ENCODE data around the gene AP1M2.

The AP1M2 gene

DNA sequence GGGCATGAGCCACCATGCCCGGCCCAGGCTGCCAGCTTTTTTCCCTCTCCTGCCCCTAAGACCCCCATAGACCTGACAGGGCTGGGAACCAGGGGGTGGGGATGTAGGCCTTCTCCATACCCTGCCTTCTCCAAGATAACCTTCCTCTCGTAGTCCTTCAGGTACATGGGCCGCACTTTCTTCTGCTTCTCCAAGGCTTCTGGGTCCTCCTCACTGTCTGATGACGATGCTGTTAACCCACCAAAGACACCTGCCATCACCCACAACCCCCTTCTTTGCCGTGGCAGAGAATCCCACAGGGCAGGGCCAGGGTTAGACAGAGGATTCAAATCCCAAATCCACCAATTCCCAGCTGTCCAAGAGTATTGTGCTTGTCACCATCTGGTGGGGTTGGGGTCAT is 24.5 kb downstream of the AP1M2 start:
- POLR2A ChIA-PET: no interaction called here
- no peak for DNase-seq (ENCODE audit: low read depth, low spot score)
- H3K4me3 ChIP-seq (ENCODE audit: low read depth, low read length): no peak overlapping the region
- CTCF ChIA-PET: interaction anchor here (1.5 to 3.8 kb wide), 3 partner anchors 10 to 14 kb away, joined by 4 to 14 read pairs (median 5); no protein-coding TSS in a partner anchor
- TF ChIP-seq, protein P1, sequence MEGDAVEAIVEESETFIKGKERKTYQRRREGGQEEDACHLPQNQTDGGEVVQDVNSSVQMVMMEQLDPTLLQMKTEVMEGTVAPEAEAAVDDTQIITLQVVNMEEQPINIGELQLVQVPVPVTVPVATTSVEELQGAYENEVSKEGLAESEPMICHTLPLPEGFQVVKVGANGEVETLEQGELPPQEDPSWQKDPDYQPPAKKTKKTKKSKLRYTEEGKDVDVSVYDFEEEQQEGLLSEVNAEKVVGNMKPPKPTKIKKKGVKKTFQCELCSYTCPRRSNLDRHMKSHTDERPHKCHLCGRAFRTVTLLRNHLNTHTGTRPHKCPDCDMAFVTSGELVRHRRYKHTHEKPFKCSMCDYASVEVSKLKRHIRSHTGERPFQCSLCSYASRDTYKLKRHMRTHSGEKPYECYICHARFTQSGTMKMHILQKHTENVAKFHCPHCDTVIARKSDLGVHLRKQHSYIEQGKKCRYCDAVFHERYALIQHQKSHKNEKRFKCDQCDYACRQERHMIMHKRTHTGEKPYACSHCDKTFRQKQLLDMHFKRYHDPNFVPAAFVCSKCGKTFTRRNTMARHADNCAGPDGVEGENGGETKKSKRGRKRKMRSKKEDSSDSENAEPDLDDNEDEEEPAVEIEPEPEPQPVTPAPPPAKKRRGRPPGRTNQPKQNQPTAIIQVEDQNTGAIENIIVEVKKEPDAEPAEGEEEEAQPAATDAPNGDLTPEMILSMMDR (IDR thresholded peaks at IDR 0.05; ENCODE audit: insufficient read depth, low read length, missing control alignments): no peak

DNA sequence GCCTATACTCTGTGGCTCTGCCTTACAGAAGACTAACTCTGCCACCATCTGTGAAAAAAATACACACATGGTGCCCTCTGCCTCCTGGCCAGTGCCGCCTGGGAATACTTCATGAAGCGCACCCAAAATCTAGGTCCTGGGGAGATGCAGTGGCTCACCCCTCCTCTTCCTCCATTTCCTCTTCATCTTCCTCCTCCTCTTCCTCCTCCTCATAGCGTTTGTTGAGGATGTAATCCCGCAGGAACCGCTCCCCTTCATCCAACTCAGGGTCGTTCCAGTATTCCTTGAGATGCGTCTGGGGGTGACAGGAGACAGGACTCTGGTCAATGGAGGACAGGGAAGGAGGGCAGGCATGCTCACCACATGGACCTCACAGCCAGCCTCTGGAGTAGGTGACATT is 27.0 kb downstream of the AP1M2 start:
- ChIA-PET CTCF (interaction anchor here (1.3 to 3.8 kb wide), 3 partner anchors 9 to 144 kb away, joined by 3 to 14 read pairs (median 4); no protein-coding TSS in a partner anchor), POLR2A (no interaction called here)
- no peak for DNase-seq (ENCODE audit: low read depth, low spot score)
- no peak overlapping the region for H3K4me3 ChIP-seq (ENCODE audit: low read depth, low read length)
- TF ChIP-seq, protein P1 (IDR thresholded peaks at IDR 0.05; ENCODE audit: insufficient read depth, low read length, missing control alignments): no peak

DNA sequence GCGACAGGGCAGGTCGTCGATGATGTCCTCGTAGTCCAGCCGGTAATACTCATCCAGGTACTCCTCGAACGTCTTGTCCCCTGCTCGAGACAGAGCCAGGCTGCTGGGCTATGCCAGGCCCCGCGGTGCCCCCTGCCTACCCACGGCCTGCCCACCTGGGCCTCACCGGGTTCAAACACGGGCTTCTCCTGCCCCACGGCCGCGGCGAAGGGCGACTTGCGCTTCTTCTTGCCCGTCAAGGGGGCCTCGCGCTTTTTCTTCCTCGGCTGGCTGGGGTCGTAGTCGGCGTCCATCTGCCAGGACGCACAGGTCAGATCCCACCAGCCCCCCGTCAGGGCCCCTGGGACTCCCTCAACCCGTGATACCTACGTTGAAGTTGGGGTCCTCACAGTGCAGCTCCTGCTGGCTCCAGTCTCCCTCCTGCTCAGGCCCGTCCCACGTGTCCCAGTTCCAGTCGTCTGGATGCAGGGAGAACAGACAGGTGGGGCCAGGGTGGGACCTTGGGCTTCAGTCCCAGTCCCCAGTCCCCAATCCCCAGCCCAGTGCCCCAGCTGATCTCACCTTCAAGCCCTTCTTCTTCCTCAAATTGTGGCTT is 29.4 kb downstream of the AP1M2 start:
- POLR2A ChIA-PET: interaction anchor here (0.7 kb wide), 1 partner anchor 32 kb away, joined by 3 read pairs; no protein-coding TSS in a partner anchor
- no peak overlapping the region for H3K4me3 ChIP-seq (ENCODE audit: low read depth, low read length)
- DNase-seq (ENCODE audit: low read depth, low spot score): no peak
- TF ChIP-seq, protein P1 (IDR thresholded peaks at IDR 0.05; ENCODE audit: insufficient read depth, low read length, missing control alignments): no peak
- CTCF ChIA-PET: interaction anchor here (0.6 kb wide), 1 partner anchor 160 kb away, joined by 3 read pairs; no protein-coding TSS in a partner anchor

DNA sequence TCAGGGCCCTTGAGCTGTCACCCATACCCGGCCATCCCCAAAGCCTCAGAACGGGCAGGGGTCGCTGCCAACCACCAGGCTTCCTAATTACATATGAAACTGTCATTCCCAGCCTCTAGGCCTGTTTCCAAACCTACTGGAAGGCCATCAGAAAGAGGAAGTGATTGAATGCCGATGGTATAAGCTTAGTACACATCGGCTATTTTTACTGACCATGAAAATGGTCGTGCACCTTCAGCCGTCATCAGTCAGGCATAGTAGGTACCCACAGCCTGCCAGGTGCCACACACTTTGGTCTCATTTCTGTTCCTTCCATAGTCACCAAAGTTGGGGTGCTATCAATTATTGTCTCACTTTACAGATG is 31.5 kb downstream of the AP1M2 start:
- no peak for DNase-seq (ENCODE audit: low read depth, low spot score)
- H3K4me3 ChIP-seq (ENCODE audit: low read depth, low read length): no peak overlapping the region
- TF ChIP-seq, protein P1 (IDR thresholded peaks at IDR 0.05; ENCODE audit: insufficient read depth, low read length, missing control alignments): no peak
- ChIA-PET CTCF (interaction anchor here (0.9 to 1.5 kb wide), 6 partner anchors 10 to 89 kb away, joined by 3 to 6 read pairs (median 3); partner anchors contain the start of gene KRI1), POLR2A (no interaction called here)

DNA sequence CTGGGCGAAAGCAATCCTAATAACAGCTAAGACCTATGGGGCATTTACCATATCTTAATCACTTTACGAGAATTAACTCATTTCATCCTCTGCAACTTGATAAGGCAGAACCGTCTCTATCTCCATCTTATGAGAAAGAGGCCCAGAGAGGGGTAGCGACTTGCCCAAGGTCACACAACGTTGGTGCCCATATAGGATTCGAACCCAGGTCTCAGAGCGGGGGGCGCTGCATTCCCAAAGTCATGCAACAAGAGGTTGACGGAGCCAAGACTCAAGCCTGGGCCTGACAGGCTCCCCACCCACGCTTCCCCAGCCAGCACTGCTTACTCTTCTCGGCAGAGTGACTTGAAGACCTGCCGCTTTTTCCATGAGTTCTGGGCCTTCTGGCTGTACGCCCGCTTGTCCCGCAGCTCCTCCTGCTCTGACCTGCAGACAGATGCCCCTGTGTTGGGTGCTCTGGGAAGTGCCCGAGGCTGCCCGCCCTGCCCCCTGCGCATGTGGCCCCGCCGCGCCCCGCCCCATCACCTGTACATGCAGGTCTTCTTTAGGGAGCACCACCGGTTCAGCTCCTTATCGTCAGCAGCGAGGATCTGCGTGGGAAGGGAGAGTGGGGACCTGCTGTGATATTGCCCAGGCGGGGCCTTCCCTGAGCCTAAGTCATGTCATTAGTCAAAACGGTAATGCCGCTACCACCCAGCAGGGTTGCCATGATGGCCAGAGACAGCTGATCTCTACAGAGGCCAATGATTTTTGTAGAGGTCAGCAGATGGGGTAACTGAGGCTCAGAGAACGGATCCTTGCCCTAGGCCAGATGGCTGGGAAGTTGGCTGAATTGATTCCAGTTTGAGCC is 32.1 kb downstream of the AP1M2 start:
- CTCF ChIA-PET: interaction anchor here (1.1 to 1.7 kb wide), 6 partner anchors 14 to 89 kb away, joined by 3 to 6 read pairs (median 4); no protein-coding TSS in a partner anchor
- TF ChIP-seq, protein P1 (IDR thresholded peaks at IDR 0.05; ENCODE audit: insufficient read depth, low read length, missing control alignments): no peak
- no peak overlapping the region for H3K4me3 ChIP-seq (ENCODE audit: low read depth, low read length)
- POLR2A ChIA-PET: no interaction called here
- DNase-seq (ENCODE audit: low read depth, low spot score): no peak

DNA sequence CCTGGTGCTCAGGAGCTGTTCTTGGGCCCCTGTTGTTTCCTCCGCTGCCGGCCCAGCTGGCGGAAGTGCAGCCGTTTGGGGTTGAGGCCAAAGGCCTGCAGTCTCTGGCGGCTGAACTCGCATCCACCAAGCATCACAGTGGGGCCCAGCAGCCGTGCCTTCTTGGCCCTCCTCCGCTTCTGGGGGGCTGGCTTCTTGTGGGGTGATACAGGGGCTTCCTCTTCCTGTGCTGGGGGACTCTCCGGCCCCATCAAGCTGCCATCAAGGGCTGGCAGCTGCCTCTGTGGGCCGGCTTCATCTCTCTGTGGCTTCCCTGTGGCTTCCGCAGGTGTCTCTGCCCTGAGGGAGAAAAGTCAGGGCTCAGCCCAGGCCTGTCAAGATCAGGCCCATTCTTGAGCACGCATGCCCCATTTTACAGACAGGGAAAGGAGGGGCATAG is 33.1 kb downstream of the AP1M2 start:
- DNase-seq (ENCODE audit: low read depth, low spot score): no peak
- POLR2A ChIA-PET: no interaction called here
- no peak overlapping the region for H3K4me3 ChIP-seq (ENCODE audit: low read depth, low read length)
- CTCF ChIA-PET: interaction anchor here (1.1 to 1.7 kb wide), 4 partner anchors 13 to 90 kb away, joined by 4 to 5 read pairs (median 4); no protein-coding TSS in a partner anchor
- TF ChIP-seq, protein P1 (IDR thresholded peaks at IDR 0.05; ENCODE audit: insufficient read depth, low read length, missing control alignments): no peak

All from AG04449 (cell line).